Ishikawa (cell line): ENCODE results near the gene CREB3L2.
A peak's percentile ranks its signal among the peaks of the same experiment; 100 is the strongest.

ENCODE experiments used
- CEBPB ChIP-seq: IDR thresholded peaks from 2 replicates; pipeline ENCODE4 v1.6.1; 2012
- CREB1 ChIP-seq: IDR thresholded peaks from 2 replicates; pipeline ENCODE4 v1.6.1; 2012; ENCODE audit warnings: low read depth
- EGR1 ChIP-seq: IDR thresholded peaks from 2 replicates; pipeline ENCODE4 v1.6.1; 2012
- EP300 ChIP-seq: IDR thresholded peaks from 2 replicates; pipeline ENCODE4 v1.6.1; 2012; ENCODE audit warnings: borderline replicate concordance
- FOXM1 ChIP-seq: IDR thresholded peaks from 2 replicates; pipeline ENCODE4 v1.6.1; 2012; ENCODE audit warnings: low read depth, borderline replicate concordance
- MAX ChIP-seq: IDR thresholded peaks from 2 replicates; pipeline ENCODE4 v1.6.1; 2012
- NFIC ChIP-seq: IDR thresholded peaks from 2 replicates; pipeline ENCODE4 v1.6.1; 2012
- RAD21 ChIP-seq: IDR thresholded peaks from 2 replicates; pipeline ENCODE4 v1.6.1; 2012; ENCODE audit warnings: low read depth
- REST ChIP-seq: IDR thresholded peaks from 2 replicates; pipeline ENCODE4 v1.6.1; 2012; ENCODE audit warnings: low read depth, mild to moderate bottlenecking
- TAF1 ChIP-seq: IDR thresholded peaks from 2 replicates; pipeline ENCODE4 v1.6.1; 2012; ENCODE audit warnings: low read depth, mild to moderate bottlenecking
- TCF12 ChIP-seq: IDR thresholded peaks from 2 replicates; pipeline ENCODE4 v1.6.1; 2012; ENCODE audit warnings: low read depth
- TEAD4 ChIP-seq: IDR thresholded peaks from 2 replicates; pipeline ENCODE4 v1.6.1; 2012
- USF1 ChIP-seq: IDR thresholded peaks from 2 replicates; pipeline ENCODE4 v1.6.1; 2012
- YY1 ChIP-seq: IDR thresholded peaks from 2 replicates; pipeline ENCODE4 v1.6.1; 2012; ENCODE audit warnings: low read depth
- ZBTB7A ChIP-seq: IDR thresholded peaks from 2 replicates; pipeline ENCODE4 v1.6.1; 2012; ENCODE audit warnings: low read depth

CREB3L2 gene

GRCh38 chr7:137976232-137976631, 25.7 kb downstream of the CREB3L2 start:
- TF ChIP-seq TEAD4 = no peak
- no peak for TF ChIP-seq FOXM1
- no peak for TF ChIP-seq EGR1

GRCh38 chr7:137975768-137976167, 26.1 kb downstream of the CREB3L2 start:
- no peak for TF ChIP-seq TEAD4
- TF ChIP-seq EP300 = no peak
- TF ChIP-seq MAX = no peak
- TF ChIP-seq ZBTB7A = no peak
- TF ChIP-seq REST = no peak
- no peak for TF ChIP-seq TAF1
- no peak for TF ChIP-seq YY1
- TF ChIP-seq TCF12 = no peak
- no peak for TF ChIP-seq USF1
- TF ChIP-seq RAD21 = no peak

GRCh38 chr7:137975221-137975620, 26.7 kb downstream of the CREB3L2 start:
- TF ChIP-seq RAD21 (no peak), CREB1 (no peak), USF1 (no peak), ZBTB7A (no peak), EGR1 (no peak), TCF12 (no peak), CEBPB (no peak), YY1 (no peak), TEAD4 (no peak), NFIC (no peak), REST (no peak), TAF1 (no peak), EP300 (no peak), FOXM1 (no peak), MAX (no peak)

- TF ChIP-seq MAX (no peak), EGR1 (no peak), REST (no peak), TAF1 (no peak)
These were observed 27.1 kb downstream of the CREB3L2 start for GRCh38 chr7:137974766-137975165.

GRCh38 chr7:137970253-137970975, 31.5 kb downstream of the CREB3L2 start:
- no peak for TF ChIP-seq FOXM1
- TF ChIP-seq TAF1 = no peak
- TF ChIP-seq CEBPB = no peak
- no peak for TF ChIP-seq RAD21
- peak; percentile 34; the same call in 1 of the 2 replicates for TF ChIP-seq NFIC
- peak; percentile 65 for TF ChIP-seq TEAD4
- peak; percentile 46; the same call in 1 of the 2 replicates for TF ChIP-seq REST
- TF ChIP-seq EP300 = no peak
- 0 out of 2 replicates have a peak, but pooled peaks have one; percentile 7 for TF ChIP-seq YY1
- peak; percentile 48; the same call in 1 of the 2 replicates for TF ChIP-seq MAX
